NCI-H460 (cell line): ENCODE results near the gene SYCP3. TPM values are rescaled to one million over a fixed set of nuclear protein-coding genes. Genes with fewer than 3 reads are reported as not detected.

Source experiments
- DNase-seq: peaks from one replicate; pipeline ENCODE4 v3.0.0-alpha.2; 2016; ENCODE audit warnings: low read depth; ENCODE audit errors: extremely low read depth
- total RNA-seq: library from RNA; depleted of rRNA; stranded (reverse); fragments of >200 nt; shearing (Covaris generic); gene quantifications from 2 replicates; pipeline ENCODE4 v1.2.3, GENCODE V29; 2014

SYCP3 gene
- total RNA-seq, 1 experiment from 2014 or later: not detected

DNA sequence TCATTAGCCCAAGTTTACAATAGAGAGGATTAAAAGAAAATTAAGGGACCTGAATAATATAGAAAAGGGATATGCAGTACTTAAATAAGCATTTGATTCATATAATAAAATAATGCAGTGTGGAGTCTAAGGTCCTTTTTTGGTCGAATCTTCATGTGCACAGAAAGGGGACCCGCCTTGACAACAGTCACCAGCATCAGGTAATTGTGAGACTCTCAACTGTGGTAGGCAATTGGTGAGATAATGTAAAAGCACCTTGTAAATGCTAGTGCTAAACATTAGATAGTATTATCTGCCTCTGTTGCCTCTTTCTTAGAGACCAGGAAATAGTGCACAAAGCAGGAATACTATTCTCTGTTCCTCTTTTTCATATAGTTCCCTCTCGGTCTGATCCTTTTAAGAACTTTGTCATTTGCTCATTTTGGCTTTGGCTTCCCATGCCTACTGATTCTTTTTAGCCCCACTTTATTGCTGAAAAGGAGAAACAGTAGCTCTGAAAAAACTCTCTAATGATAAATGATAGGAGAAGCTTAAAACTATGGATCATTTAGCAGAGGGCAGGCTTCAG, 24.3 kb downstream of the SYCP3 start:
- DNase-seq: no peak

GRCh38 chr12:101713930-101714329, 25.3 kb downstream of the SYCP3 start:
- DNase-seq: no peak

- no peak for DNase-seq
Measured at GRCh38 chr12:101713059-101713682, 26.1 kb downstream of the SYCP3 start.

DNA sequence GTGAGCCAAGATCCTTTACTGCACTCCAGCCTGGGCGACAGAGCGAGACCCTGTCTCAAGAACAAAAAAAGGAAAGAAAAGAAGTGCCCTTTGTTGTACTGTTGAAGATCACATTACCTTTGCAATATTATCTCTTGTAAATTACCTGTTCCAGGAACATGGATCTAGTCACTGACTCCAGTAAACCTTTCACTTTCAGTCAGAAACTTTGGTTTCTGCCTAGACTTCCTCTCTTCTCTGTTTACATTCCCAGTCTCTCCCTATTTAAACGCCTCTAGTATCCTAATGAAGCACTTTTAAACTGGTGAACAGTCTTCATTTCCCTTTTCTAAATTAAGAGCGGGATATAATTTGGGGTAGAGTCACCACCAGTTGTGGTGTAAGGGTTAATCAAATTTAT, 29.0 kb downstream of the SYCP3 start:
- DNase-seq: no peak

DNA sequence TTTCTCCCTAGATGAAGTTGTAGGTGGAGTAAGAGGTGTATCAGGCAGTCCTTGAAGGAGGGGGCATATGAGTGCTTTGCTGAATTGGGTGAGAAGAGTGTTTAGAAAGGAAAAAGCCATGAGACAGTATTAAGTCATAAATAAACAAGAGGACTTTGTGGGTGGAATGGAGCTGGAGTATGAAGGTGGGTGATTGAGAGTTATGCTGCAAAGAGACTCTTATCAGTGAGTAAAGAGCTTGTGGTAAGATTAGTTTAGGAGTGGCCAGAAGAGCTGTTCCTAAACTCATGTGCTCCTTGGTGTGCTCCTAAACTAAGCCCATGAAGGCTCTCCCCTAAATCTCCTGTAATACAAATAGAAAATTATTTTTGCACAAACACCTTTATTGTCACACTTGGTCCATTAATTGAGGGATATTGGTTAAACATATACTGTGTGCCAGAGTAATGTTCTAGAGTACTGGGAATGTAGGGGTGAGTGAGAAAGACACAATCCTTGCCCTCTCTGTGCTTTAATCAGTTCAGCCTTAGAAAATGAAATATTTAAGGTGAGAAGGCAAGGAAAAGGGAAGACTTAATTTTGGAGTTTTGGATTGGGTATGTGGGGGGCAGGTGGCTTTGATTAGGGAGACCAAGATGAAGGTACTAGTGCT, 32.0 kb downstream of the SYCP3 start:
- no peak for DNase-seq

DNA sequence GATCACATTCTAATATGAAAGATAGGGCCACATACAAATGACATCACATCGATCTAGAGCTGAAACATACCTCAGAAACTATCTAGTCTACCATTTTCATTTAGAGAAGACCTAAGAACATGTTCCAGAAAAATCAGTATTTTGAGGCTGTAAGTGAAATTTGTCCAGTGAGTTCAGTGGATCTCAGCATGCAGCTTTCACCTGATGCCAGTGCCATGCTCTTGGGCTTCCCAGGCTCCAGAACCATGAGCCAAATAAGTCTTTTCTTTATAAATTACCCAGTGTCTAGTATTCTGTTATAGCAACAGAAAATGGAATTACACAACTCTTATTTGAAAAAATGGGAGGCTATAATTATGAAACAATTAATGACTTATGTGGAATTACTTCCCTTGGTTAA, 32.9 kb downstream of the SYCP3 start:
- DNase-seq: no peak

GRCh38 chr12:101703487-101703886, 35.8 kb downstream of the SYCP3 start:
- no peak for DNase-seq

DNA sequence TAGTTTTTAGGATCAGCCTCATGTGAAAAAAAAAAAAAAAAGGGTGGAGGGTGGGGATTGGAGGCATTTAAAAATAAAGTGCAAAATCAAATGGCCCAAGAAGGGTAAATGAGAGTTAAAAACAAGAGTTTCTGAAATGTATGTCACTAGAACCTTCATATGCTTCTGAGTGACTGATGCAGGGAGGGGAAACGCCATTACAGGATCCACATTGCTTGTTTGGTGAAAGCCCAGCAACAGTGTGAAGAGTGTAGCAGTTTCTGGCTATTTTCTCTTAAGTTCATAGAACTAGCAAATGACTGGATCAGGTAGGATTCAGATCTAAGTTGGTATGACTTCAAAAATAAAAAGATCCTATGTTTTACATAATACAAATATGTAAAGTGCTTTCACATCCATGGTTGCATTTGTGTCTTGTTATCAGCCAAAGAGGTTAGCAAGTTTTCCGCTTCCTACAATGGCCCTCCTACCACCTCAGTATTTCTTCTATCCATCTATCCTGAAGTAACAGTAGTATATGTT, 38.9 kb downstream of the SYCP3 start:
- no peak for DNase-seq

DNA sequence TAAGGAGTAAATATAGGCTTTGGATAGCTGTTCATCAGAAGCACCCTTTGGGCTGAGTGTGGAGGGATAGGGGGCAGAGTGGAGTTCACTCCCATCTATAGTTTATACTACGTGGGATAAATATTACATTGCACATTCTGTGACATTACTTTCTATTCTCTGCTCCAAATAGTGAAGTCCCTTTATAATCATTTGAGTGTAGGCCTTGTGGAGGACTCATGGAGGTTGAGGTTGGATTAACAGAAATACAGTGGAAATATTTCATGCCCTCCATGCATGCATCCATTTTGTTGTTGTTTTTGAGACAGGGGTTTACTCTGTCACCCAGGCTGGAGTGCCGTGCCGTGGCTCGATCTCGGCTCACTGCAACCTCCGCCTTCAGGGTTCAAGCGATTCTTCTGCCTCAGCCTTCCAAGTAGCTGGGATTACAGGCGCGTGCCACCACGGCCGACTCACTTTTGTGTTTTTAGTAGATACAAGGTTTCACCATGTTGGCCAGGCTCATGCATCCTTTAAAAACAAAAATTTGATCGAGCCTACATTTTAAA, 40.4 kb downstream of the SYCP3 start:
- no peak for DNase-seq

DNA sequence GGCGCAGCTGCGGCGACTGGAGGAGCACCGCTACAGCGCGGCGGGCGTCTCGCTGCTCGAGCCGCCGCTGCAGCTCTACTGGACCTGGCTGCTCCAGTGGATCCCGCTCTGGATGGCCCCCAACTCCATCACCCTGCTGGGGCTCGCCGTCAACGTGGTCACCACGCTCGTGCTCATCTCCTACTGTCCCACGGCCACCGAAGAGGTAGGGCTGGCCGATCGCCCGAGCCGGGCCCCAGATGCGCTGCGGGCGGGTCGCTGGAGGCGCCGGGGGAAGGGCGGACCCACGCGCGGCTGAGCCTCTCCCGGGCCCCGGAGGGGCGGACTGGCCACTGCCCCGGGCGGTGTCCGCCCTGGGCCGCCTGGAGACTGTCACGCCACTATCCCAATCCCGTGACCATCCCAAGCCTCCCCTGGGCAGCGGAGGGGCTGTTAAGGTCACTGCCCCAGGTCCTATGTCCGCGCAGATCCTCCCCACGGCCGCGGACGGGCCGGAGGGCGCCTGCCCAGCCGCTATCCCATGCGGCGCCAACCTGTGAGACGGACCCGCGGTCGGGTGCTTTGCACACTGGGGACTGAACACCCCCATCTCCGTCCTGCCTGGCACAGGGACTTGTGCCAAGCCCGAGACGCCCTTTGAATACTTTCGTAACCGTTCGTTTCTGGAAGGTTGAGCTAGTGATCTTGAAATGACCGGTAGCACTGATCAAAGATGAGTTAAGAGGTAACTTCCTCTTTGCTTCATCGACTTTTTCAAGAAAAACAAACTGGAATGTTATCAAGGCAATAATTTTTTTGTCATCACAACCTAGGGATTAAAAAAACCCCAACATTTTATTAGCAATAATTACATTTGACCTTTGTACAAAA, 41.1 kb downstream of the SYCP3 start:
- DNase-seq: no peak

- peak; percentile 36 for DNase-seq
Measured at GRCh38 chr12:101697197-101697929, 41.9 kb downstream of the SYCP3 start, which contains the start of gene CHPT1. Gene CHPT1, plus strand, starts transcription at chr12:101697640. Its CDS starts 222 bp downstream, at chr12:101697862.

GRCh38 chr12:101696251-101697196, 42.7 kb downstream of the SYCP3 start:
- DNase-seq: no peak

DNA sequence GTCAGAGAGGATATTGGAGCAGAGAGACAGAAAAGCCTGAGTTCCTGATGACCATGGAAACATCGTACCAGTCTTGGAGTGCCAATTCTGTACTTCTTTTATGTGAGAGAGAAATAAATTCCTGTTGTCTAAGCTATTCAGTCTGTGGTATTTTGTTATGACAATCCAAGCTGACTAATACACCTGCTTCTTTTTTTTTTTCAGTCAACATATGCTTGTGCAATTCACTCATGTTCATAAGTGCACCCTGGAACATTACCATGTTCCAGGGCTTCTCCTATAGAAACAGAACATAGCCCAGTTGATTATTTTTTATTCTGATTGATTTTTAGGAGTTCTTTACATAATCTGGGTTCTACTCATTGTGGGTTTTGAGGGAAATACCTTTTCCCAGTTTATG, 43.6 kb downstream of the SYCP3 start:
- DNase-seq: no peak

DNA sequence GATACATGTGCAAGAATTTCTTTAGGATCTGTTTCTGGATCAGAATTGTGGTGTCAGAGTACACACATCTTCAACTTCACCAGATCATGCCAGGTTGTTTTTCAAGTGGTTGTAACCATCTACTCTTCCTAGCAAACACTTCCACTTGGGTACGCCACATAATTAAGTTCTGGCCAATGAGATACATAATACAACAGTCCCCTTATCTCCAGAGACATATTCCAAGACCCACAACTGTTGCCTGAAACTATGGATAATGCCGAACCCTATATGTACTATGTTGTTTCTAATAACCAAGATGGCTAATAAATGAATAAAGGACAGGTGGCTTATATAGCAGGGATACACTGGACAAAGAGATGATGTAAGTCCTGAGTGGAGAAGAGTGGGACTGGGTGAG, 44.3 kb downstream of the SYCP3 start:
- no peak for DNase-seq

DNA sequence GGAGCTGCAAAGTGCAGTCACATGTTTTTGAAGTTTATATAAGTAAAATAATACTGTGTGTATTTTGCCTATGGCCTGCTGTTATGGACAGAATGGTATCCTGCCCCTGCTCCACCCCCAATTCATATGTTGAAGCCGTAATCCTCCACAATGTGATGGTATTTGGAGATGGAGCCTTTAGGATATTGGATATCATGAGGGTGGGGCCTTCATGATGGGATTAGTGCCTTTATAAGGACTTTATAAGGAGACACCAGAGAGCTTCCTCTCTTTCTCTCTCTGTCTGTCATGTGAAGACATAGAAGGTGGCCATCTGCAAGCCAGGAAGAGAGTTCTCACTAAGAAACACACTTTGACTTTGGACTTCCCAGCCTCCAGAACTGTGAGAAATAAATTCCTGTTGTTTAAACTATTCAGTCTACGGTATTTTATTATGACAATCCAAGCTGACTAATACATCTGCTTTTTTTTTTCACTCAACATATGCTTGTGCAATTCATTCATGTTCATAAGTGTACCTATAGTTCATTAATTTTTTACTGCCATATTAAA, 44.9 kb downstream of the SYCP3 start:
- no peak for DNase-seq

DNA sequence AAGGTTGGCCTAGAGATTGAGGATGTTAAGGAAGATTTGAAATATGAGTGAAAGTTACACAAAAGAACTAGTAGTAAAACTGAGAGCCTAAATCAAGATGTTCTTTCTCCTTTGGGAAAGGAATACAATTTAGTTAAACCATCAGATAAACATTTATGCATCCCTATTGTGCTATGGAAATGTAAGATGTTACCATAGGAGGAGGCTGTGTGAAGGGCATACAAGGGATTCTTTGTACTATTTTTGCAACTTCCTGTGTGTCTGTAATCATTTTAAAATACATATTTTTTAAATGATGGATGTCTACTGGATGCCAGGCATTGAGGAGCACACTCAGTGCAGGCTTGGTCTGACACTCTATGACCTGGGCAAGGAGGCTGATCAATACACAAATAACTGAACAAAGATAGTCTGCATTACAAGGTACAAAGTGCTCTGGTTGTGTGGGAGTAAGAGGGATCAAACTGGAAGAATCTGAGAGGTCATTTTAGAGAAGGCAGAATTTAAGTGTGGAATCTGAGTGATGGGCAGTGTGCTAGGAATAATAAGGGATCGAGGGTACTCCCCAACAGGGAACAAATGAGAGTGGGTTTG, 47.7 kb downstream of the SYCP3 start:
- no peak for DNase-seq

DNA sequence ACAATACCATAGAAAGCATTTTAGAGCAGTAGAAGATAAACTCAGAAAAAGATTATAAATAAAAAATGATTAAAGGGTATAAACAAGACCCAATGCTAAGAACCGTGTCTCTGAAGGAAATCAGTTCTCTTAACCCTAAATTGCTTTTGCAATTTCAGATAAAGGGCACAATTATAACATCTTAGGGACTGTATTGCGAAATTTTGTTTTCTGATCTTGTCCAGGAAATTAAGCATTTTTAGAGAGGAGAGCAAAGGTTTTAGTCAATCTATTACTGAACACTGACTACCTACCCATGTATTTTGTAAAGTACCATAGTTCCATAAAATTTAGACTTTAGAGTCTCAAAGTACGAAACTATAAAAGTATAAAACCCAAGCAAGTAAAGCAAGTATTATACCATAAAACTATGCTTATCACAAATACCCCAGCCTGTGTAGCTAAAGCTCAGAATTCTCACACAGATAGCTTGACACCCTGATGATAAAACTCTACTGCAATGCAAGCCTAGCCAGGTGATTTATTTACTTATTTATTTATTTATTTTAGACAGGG, 48.6 kb downstream of the SYCP3 start:
- no peak for DNase-seq

DNA sequence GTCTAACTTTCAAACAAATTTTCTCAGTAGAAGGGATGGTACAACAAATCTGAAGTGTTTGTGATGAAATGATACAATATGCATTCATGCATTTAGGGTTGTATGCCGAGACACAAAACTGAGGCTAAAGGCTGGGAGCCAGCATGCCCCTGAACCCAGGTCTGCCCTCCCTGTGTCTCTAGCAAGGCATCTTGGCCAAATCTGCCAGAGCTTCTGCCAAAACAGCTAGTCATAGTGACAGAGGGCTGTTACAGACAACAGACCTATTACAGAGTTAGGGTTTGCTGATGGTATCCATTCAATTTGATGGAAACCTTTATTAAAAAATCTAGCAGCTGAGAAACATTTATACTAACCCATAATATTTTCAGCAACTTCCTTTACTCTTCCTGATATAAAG, 53.1 kb downstream of the SYCP3 start:
- DNase-seq: no peak
